ENCODE results near the gene TBC1D13. TPM values are rescaled to one million over a fixed set of nuclear protein-coding genes. Genes with fewer than 3 reads are reported as not detected.

The TBC1D13 gene
- total and polyA plus RNA-seq, 9 of the 15 experiments (the other 6 are each of a cell fraction or from before 2014, with no cell fraction given), result 2.3 to 28.7 (median 11.4) TPM

DNA sequence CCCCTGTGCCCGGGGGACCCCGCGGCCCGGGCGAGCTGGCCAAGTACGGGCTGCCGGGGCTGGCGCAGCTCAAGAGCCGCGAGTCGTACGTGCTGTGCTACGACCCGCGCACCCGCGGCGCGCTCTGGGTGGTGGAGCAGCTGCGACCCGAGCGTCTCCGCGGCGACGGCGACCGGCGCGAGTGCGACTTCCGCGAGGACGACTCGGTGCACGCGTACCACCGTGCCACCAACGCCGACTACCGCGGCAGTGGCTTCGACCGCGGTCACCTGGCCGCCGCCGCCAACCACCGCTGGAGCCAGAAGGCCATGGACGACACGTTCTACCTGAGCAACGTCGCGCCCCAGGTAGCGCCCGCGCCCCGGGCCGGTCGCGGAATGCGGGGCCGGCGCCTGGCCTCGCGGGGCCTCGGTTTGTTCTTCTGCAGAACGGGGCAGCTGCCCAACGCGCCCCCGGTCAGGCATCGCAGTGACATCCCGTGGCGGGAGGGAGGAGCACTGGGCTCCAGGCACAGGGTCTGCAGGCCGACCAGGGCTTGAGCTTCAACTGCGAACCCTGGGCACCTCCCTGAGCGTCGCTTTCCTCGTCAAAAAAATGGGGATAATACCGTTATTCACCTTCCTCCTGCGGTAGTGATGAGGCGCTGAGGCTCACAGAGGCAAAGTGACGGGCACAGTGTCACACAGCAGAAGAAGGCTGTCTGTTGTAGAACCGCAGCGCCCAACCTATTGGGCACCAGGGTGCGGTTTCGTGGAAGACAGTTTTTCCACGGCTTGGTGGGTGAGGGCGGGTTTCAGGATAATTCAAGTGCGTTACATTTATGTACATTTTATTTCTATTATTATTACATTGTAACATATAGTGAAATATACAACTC lies 32.0 kb downstream of the TBC1D13 start (continued):
- TF ChIP-seq, protein P1, sequence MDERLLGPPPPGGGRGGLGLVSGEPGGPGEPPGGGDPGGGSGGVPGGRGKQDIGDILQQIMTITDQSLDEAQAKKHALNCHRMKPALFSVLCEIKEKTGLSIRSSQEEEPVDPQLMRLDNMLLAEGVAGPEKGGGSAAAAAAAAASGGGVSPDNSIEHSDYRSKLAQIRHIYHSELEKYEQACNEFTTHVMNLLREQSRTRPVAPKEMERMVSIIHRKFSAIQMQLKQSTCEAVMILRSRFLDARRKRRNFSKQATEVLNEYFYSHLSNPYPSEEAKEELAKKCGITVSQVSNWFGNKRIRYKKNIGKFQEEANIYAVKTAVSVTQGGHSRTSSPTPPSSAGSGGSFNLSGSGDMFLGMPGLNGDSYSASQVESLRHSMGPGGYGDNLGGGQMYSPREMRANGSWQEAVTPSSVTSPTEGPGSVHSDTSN (CRISPR knock-in tag; IDR thresholded peaks at IDR 0.05; ENCODE audit: low read depth), result no peak
- TF ChIP-seq, protein P1 (tag; conservative IDR thresholded peaks at IDR 0.05; ENCODE audit: low read depth), result no peak
- TF ChIP-seq, protein P2, sequence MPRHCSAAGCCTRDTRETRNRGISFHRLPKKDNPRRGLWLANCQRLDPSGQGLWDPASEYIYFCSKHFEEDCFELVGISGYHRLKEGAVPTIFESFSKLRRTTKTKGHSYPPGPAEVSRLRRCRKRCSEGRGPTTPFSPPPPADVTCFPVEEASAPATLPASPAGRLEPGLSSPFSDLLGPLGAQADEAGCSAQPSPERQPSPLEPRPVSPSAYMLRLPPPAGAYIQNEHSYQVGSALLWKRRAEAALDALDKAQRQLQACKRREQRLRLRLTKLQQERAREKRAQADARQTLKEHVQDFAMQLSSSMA (CRISPR knock-in tag; IDR thresholded peaks at IDR 0.05), result no peak
- TF ChIP-seq SIRT6 (IDR thresholded peaks at IDR 0.05; ENCODE audit: low read depth, low read length), result no peak
- TF ChIP-seq TBL1XR1 (IDR thresholded peaks at IDR 0.05; ENCODE audit: low read length in 2 of 2), result no peak
- no peak for TF ChIP-seq TAF9B (IDR thresholded peaks at IDR 0.05; ENCODE audit: partially characterized antibody)
- TF ChIP-seq POLR3A (IDR thresholded peaks at IDR 0.05; ENCODE audit: borderline replicate concordance, extremely low read depth, insufficient read depth, insufficient read length), result no peak
- no peak for TF ChIP-seq NFE2 (IDR thresholded peaks at IDR 0.05; ENCODE audit: low read depth)
- TF ChIP-seq, protein P3, sequence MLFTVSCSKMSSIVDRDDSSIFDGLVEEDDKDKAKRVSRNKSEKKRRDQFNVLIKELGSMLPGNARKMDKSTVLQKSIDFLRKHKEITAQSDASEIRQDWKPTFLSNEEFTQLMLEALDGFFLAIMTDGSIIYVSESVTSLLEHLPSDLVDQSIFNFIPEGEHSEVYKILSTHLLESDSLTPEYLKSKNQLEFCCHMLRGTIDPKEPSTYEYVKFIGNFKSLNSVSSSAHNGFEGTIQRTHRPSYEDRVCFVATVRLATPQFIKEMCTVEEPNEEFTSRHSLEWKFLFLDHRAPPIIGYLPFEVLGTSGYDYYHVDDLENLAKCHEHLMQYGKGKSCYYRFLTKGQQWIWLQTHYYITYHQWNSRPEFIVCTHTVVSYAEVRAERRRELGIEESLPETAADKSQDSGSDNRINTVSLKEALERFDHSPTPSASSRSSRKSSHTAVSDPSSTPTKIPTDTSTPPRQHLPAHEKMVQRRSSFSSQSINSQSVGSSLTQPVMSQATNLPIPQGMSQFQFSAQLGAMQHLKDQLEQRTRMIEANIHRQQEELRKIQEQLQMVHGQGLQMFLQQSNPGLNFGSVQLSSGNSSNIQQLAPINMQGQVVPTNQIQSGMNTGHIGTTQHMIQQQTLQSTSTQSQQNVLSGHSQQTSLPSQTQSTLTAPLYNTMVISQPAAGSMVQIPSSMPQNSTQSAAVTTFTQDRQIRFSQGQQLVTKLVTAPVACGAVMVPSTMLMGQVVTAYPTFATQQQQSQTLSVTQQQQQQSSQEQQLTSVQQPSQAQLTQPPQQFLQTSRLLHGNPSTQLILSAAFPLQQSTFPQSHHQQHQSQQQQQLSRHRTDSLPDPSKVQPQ (CRISPR knock-in tag; IDR thresholded peaks at IDR 0.05; ENCODE audit: borderline replicate concordance), result no peak
- peak; percentile 16; the same call in 1 of the 2 replicates for TF ChIP-seq SMARCA4 (IDR thresholded peaks at IDR 0.05)
- no peak for TF ChIP-seq BRD4 (IDR thresholded peaks at IDR 0.05)
- TF ChIP-seq CEBPB (tag; IDR thresholded peaks at IDR 0.05), result no peak
- 0 out of 4 replicates have a peak, but pooled peaks of 1 of the 2 experiments have one; percentile 32 for TF ChIP-seq MAZ (CRISPR knock-in tag; conservative IDR thresholded peaks at IDR 0.05 in 1 of 2, IDR thresholded peaks at IDR 0.05 in 1 of 2)
- no peak for TF ChIP-seq CCNT2 (IDR thresholded peaks at IDR 0.05; ENCODE audit: borderline replicate concordance, extremely low read depth, insufficient read length, low read depth, low read length)
